Fibroblast of skin of left biceps (primary cell): ENCODE data around the gene SHISAL2B.
"Not testable (repeated sequence)": the region's sequence is repeated elsewhere in the genome, so short reads cannot be mapped to it uniquely, and the experiment has no call there.

ENCODE experiments used
- DNase-seq, 2 experiments: peaks; one replicate each; pipeline ENCODE4 v3.0.0-alpha.2; 2013; ENCODE audit warnings: low read depth in 2 of 2

Gene SHISAL2B

DNA sequence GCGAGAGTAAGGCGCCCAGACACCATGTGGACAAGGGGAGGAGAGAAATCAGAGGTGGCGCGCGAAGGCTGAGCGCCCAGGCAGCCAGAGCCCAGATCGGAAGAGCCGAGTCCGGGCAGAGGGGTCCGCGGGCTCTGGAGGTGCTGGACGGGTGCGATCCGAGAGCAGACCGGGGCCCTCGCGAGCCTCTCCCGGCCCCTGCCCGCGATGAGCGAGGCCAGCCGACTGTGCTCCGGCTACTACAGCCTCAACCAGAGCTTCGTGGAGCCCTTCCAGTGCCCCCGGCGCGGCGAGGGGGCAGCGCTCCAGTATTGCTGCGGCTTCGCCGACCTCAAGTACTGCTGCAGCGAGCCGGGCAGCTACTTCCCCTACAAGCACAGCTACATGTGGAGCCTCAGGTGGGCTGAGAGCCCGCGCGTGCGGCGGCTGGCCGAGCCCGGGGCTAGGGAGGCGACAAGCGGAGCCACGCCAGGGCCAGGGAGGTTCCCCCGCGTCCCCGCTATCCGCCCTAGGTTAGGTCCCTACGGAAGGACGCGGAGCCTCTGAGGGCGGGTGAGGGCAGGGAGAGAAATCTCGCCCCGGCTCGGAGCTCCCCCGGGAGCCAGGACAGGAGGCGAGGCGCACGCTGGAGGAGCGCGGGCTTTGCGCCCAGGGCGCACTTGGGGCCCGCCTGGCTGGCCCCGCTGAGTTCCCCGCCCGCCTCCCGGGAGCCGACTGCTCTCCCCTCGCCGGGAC lies at the start of gene SHISAL2B:
TSS of gene SHISAL2B (plus strand) at position 87 of the 735 bp plus-strand sequence. CDS start at position 208, 121 bp downstream.
- no peak for DNase-seq

DNA sequence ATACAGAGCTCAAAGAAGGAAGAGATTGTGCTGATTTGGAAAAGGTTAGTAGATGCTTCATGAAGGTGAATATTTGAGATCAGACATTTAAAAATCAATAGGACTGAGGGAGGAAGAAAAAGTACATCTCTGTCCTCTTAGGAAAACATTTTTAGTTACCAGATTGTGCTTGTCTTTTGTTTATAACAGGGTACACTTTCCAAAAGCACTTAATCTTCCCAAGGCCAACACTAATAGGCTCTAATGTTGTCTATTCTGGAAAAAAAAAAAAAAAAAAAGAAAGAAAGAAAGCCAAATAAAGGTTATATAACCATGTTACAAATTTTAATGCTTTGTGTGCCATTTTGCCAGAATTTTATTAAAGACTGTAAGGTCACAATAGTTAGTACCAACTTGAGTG lies 45.5 kb upstream of the SHISAL2B start:
- DNase-seq: no peak

DNA sequence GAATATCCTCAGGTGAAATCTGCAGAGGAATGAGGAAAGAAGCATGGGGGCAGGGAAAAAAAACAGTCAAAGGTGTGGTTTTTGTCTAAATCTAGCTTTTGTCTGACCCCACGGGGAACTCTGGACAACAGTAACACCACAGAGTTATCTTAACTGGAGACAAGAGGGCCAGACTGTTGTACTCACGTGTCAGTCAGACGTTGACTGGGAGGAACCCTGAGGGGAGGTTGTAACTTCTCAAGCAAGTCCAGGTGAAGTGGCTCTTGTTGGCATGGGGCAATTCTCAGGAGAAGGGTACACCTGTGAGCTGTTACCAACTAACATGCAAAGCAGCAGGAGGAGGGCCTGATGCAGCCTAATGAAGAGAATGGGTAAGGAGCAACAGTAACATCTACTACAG lies 44.1 kb upstream of the SHISAL2B start:
- DNase-seq: no peak

DNA sequence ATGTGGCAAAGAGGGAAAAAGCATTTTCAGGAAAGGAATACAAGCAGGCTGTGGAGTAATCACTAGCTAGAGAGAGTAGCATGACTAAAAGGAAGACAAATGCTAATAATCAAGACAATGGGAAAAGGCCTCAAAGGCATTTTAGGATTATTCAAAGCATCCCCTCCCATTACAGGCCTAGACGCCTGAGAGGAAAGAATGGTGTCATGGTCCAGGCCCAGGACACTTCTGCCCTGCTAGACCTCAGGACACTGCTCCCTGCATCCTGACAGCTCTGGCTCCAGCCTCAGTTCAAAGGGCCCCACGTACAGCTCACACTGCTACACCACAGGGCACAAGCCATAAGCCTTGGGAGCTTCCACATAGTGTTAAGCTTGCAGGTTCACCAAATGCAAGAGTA lies 40.8 kb upstream of the SHISAL2B start:
- no peak for DNase-seq

DNA sequence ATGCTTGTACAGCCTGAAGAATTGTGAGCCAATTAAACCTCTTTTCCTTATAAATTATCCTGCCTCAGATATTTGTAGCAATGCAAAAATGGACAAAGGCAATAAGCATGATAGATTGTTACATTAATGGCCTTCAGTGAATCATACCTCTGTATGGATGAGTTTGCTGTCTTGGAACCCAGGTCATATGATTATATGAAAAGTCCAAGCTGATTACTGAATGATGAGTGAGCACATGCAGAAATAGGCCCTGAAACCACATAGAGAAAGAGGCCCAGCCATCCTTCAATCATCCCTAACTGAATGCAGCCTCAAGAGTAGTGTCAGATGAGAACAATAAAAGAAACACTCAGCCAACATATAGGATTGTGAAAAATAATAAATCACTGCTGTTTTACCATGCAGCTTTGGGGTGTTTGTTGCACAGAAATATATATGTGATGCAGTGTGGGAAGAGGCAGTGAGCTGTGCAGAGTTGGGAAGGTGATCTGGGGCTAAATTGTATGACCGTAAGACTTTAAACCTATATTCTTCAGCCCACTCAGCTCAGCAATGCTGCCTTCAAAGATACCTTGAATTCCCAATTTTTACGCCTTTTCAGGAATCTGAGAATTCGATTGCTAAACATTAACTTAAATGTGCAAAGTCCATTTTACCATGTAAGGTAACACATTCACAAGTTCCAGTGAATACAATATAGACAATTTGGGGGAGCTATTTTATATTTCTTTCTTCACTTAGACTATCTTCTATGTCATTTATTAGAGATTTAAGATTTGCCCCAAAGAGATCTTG lies 36.3 kb upstream of the SHISAL2B start:
- DNase-seq: no peak

DNA sequence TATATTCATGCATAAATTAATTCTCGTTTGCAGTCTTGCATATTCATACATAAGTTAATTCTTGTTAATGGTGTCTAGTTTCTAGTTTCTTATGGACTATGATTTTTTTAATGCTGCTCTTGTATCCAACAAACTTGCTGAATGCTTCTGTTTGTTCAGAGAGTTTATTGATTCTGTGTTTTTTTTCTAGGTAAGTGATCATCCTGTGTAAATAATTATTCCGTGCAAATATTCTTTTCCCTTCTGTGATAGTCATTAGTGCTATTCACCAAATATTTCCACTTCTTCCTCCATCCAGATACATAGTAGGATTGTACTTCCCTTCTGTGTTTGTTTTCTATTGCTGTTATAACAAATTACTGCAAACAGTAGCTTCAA lies 35.8 kb upstream of the SHISAL2B start:
- no peak for DNase-seq

DNA sequence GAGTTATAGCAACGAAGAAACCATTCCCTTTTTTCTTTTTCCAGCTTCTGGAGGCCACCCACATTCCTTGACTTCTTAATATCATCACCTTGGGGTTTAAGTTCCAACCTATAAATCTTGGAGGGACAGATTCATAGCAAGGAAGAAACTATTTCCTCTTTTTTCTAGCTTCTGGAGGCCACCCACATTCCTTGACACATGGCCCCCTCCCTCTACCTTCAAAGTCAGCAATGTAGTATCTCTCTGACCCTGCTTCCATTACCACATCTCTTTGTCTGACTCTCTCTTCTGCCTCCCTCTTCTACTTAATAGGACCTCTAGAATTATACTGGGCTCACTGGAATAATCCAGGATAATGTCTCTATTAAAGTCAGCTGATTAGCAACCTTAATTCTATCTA lies 34.7 kb upstream of the SHISAL2B start:
- DNase-seq: no peak

DNA sequence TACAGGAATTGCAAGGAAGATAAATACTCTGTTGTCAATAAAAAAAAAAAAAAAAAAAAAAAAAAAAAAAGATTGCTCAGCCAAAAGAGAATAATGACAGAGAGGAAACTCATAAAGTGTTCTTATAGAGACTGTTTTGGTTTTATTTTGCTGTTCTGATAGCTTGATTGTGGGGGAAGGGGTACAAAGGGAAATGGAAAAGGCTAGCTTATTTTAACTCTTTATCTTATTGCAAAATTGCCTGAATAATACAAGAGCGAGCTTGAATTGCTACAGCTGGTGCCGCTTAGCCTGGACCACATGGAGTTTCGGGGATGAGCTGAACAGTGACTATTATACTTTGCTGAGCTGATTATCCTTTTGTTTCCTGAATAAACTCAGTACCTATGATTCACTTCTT lies 31.0 kb upstream of the SHISAL2B start:
- DNase-seq: no peak

DNA sequence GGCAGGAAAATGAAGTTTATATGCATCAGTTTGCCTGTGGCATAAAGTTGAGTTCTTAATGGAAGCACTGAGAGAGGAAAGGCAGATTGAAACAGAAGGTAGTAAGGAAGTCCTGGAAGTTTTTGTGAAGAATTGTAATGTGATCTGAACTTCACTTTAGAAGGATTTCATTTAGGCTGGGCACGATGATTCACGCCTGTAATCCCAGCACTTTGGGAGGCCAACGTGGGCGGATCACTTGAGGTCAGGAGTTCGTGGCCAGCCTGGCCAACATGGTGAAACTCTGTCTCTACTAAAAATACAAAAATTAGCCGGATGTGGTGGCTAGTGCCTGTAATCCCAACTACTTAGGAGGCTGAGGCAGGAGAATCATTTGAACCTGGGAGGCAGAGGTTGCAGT lies 27.1 kb upstream of the SHISAL2B start:
- DNase-seq: not testable (repeated sequence)

DNA sequence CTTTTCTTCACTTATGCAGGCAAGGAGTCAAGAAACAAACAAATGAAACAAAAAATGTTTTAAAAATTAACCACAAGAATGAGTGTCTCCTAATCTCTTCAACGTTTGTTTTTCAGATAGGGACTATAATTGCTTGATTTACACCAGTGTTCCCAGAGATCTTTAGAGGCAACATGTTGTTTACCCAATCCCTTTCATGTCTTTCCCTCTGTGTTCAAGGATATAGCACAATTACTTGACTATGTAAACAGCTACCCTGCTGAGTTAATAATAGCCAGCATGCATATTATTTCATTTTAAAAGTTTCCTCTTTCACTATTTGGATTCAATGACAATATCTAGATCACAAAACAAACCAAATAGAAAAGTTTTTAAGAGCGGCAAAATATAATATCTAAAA lies 25.1 kb upstream of the SHISAL2B start:
- no peak for DNase-seq

DNA sequence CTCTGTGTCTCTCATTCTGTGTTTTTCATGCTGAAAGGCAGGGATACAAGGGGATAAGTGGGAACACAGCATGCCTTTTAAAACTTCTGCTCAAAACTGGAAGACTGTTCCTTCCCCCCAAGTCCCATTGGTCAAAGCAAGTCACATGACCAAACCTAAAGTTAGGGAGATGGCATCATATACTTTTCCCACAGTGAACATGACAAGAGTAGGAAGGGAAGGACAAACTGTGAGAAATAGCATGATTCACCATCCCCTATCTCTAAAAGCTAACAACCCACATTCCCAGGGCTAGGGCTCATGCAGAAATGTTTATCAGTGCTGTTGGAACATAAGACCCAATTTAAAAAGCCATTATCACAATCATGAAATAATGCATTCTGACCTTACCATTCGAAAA lies 24.2 kb upstream of the SHISAL2B start:
- no peak for DNase-seq

DNA sequence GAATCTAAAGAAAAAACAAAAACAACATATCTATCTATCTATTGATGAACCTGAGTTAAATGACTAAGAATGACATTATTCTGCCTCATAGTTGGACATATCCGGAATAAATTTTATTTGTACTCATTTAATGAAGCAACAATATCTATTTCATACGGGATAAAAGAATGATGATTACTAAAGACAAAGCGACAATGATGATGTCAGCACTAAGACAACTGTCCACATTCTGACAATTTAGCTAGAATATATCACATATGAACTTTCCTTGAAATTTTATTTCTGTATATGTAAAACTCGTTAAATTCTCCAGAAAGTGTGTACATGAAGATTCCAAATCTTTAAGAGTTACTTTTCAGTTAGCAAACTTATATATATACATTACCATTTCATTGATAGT lies 23.2 kb upstream of the SHISAL2B start:
- DNase-seq: no peak

DNA sequence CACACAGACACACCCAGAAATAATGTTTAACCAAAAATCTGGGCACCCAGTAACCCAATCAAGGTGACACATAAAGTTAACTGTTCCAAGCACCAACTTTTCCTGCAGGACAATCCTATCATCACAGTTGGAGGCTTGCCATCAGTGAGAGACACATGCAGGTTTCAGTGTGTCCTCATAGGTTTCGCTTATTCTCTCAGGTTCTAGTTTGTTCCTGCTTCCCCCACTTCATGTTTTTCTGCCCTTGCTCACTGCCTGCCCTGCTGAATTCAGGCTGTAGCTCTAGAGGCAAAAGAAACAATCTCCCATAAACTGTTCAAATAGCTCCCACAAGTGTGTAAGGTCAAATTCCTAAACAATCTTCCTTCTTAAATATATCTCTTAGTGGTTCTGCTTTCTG lies 20.0 kb upstream of the SHISAL2B start:
- no peak for DNase-seq

DNA sequence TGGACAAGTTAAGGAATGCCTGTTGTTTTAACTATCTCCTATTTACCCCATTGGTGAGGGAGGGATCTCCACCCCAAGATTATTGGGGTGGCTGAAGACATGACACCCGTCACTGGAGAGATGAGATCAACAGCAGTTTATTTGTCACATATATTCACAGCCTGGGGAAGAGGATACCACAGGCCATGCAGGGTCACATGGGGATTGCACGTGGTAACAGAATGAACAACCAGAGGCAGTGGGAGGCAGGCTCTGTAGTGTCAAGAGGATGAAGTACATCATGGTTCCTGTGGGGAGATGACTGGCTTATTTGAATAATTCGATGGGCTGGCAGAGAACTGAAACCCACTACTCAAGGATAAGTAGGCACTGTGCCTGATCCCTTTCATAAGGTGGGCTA lies 18.6 kb upstream of the SHISAL2B start:
- no peak for DNase-seq

DNA sequence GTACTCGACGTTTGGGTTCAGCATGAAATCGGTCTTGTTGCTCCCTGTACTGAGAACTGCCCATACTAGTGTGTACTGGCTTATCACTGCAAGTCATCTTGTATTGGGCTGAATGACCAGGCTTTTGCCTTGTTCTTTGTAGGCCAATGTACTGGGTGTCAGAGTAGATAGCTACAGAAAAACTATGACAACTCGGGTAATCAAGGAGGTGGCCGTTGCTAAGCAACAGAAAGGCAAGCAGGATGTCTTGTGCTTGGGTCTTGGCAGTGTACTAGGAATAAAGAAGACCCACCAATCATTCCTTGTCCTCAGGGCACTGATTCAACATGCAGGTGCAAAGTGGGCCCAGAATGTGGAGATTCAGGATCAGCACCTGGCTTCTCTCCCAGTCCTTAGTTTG lies 11.9 kb upstream of the SHISAL2B start:
- DNase-seq: no peak

DNA sequence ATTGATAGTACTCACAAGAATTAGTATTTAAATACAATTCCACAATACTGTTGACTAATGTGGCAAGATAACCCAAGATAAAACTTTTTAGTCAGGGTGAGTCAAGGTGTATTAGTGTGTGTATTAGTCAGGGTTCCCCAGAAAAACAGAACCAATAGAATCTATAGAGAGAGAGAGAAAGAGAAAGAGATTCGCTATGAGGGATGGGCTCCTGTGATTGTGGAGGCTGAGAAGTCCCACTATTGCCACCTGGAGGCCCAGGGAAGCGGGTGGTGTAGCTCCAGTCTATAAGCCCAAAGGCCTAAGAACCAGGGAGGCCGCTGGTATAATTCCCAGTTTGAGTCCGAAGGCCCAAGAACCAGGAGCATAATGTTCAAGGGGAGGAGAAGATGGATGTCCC lies 10.0 kb upstream of the SHISAL2B start:
- no peak for DNase-seq

DNA sequence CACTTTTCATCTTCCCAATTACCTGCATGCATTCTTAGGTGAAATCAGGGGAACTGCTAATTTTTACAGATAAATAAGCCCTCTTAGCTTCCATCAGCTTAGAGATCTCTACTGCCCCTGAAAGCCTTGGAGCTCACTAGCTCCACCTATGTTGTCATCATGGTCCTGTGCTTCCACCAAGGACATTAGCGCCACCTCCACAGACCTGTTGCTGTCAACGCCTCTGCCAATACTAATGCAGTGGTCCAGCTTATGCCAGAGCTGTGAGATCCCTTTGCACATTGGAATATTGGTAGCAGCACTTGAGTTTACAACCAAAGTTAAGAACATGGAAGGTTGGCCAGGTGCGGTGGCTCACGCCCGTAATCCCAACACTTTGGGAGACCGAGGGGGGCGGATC lies 7.7 kb upstream of the SHISAL2B start:
- DNase-seq: no peak

DNA sequence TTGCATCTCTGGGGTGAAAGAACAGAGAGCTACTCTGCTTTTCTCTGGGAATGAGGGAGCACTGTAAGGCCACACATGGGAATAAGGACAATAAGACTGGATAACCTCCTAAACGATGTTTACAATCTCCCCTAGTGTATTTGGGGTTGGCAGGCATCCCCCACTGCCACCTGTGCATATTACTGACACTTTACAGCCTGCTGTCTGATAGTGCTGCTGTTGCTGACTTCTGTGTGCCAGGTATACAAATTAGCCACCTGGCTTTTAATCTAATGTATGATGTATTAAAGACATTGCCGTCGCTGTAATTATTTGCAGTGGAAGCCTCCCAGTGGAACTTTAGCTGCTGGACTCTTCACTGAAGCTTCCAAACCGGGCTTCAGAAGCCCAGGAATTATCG lies 4.4 kb upstream of the SHISAL2B start:
- no peak for DNase-seq

DNA sequence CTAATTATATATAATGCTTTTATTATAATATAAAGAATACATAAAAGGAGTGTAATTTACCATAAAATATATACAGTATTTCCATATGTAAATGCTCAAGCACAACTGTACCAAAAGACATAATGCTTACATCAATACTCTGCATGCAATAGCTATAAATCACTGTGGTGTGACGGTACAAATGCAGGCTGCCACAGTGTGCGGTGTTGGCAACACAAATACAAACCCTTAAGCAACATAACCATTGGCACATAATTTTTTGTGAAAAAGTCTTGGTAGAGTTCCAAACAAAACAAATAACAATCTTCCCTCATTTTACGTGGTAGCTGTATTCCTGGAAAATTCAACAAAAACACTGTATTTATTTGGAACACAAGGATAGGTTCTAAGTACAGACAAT lies 1.9 kb upstream of the SHISAL2B start:
- DNase-seq: no peak

DNA sequence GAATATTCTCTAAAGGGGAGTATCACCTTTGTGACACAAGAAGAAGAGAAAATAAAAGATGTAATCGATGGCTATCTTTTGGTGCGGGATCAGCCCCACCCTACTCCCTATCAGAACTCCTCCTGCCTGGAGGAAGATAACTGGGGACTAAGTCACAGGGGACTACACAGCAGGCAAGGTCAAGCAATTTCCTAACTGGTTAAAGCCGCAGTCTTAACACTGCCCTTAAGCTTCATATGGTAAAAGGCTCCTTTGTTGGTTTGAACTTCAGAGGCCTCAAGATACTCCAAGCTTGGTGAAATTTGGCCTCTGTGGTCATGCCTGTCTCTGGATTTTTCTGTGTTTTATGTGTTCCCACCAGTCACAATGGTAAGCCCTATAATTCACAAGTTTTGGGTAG lies 1.3 kb upstream of the SHISAL2B start:
- DNase-seq: no peak

DNA sequence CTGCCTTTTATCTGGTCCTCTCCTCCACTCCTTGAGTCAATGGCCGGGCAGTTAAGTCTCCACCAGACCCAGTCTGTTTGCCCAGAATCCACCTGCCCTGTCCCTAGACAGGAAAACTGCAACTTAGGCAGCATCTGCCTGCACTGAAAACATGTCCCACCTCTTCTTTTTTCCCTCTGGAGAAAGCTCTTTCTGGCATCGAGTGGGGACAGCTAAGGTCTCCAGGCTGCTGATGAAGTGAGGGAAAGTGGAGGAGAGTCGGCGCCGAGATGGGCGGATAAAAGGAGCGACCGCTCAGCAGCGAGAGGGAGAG lies 243 bp upstream of the SHISAL2B start:
- no peak for DNase-seq

DNA sequence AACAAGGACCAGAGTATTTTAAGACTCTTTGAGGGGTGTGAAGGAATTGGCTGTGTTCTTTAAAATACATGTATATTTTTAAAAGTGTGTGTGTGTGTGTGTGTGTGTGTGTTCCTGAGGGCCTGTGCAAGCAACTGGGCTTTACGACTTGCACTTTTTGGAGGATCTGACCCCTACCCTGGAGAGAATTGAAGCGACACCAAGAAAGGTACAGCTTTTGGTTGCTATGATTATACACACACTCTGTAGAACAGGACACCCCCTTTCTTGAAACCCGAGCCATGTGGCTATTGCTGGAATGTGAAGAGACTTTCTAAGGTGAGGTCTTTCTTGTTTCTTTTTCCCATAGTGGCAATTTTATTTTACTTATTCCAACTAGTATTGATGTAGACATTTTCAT lies 988 bp downstream of the SHISAL2B start:
- DNase-seq: no peak

DNA sequence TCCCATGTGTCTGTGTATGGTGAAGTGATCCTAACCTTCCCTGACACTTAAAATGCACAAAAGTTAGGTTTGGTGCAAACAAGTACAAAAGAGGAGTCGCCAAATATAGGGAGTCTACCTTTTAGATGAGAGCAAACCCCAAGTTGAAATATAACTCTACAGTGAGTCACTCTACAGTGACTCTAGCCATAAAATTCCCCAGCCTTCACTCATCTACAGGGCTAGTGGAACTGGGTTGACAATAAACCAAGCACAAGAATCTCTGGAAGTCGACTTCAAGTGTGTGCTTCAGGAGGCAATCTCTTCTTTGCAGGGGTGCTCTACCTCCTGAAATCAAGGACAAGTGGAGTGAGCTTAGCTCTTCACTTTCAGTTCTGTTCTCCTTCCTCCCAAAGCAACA lies 3.3 kb downstream of the SHISAL2B start:
- DNase-seq: no peak

DNA sequence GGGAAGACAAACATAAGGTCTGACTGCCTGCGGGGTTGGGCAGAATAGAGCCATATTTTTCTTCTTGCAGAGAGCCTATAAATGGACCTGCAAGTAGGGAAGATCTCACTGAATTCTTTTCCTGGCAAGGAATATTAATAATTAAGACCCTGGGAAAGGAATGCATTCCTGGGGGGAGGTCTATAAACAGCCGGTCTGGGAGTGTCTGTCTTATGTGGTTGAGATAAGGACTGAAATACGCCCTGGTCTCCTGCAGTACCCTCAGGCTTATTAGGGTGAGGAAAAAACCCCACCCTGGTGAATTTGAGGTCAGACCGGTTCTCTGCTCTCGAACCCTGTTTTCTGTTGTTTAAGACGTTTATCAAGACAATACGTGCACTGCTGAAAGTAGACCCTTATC lies 6.1 kb downstream of the SHISAL2B start:
- DNase-seq: not testable (repeated sequence)
